Cardiac muscle cell (in vitro differentiated cells and primary cell): ENCODE data around the gene APOBEC3F. TPM values are rescaled to one million over a fixed set of nuclear protein-coding genes. Genes with fewer than 3 reads are reported as not detected.
A peak's percentile ranks its signal among the peaks of the same experiment; 100 is the strongest.
"Not testable (repeated sequence)": the region's sequence is repeated elsewhere in the genome, so short reads cannot be mapped to it uniquely, and the experiment has no call there.

ENCODE experiments used
- DNase-seq, 2 donors: peaks; one replicate each; pipeline versions ENCODE4 v3.0.0 to v3.0.0-alpha.2; 2010 to 2017; ENCODE audit warnings: low read depth in 1 of 2, low spot score in 1 of 2
- H3K27ac ChIP-seq: fragments of 200-600 bp; sonication (generic); 2 replicates; pipeline ENCODE4 v1.5.1; 2016
- H3K27me3 ChIP-seq: fragments of 200-600 bp; sonication (generic); 2 replicates; pipeline ENCODE4 v1.6.0; 2016; ENCODE audit warnings: control low read depth
- H3K36me3 ChIP-seq: fragments of 200-600 bp; sonication (generic); 2 replicates; pipeline ENCODE4 v1.5.1; 2016; ENCODE audit warnings: control low read depth
- H3K4me1 ChIP-seq: fragments of 200-600 bp; sonication (generic); 2 replicates; pipeline ENCODE4 v1.8.1; 2017; ENCODE audit warnings: low read depth, mild to moderate bottlenecking, mixed run types
- H3K4me3 ChIP-seq: fragments of 200-600 bp; sonication (generic); 2 replicates; pipeline ENCODE4 v1.5.1; 2016; ENCODE audit warnings: mild to moderate bottlenecking
- H3K9me3 ChIP-seq: fragments of 200-600 bp; sonication (generic); 2 replicates; pipeline ENCODE4 v1.5.1; 2017; ENCODE audit warnings: low read depth, mild to moderate bottlenecking, control low read depth
- polyA plus RNA-seq: library from polyadenylated mRNA; unstranded; fragments of >200 nt; fragmentation: Nextera tagmentation; extraction: Ambion mirVana; gene quantifications from 2 replicates; pipeline ENCODE4 v1.2.1, GENCODE V29; 2016
- total RNA-seq: library from RNA; depleted of rRNA; stranded (reverse); fragments of >200 nt; gene quantifications from 2 replicates; pipeline ENCODE4 v1.2.3, GENCODE V29; 2016
- TF ChIP-seq, protein P1 (sequence below): IDR thresholded peaks from 2 replicates; pipeline ENCODE4 v1.5.1; 2012; ENCODE audit warnings: low read depth, mild to moderate bottlenecking, low read length

Gene APOBEC3F
- total and polyA plus RNA-seq, 2 experiments from 2014 or later: 11.8 to 24.2 TPM

DNA sequence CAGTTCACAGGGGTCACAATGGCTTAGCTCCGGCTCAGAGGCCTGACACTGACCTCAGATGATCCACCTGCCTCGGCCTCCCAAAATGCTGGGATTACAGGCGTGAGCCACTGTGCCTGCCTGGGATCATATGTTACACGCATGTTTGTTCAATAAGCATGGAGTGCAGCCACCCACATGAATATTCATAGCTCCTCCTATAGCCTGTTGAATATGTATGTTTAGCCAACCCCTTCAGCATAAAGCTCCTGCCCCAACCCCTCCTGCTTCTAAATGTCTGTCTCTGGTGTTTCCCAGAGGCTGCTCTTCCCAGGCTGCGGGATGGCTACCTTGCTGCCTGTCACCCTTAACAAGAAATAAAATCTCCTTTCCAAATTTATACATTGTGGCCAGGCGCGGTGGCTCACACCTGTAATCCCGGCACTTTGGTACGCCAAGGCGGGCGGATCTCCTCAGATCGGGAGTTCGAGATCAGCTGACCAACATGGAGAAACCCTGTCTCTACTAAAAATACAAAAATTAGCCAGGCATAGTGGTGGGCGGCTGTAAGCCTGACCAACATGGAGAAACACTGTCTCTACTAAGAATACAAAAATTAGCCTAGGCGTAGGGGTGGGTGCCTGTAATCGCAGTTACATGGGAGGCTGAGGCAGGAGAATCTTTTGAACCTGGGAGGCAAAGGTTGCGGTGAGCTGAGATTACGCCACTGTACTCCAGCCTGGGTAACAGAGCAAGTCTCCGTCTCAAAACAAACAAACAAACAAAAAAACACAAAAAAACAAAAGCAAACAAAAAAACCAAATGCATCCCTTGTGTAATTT, 1.1 kb upstream of the APOBEC3F start:
- Histone ChIP-seq H3K36me3 (no peaks in the 10 kb centered on the region), H3K27ac (peak overlapping the region; percentile 54), H3K4me3 (peak overlapping the region; percentile 7), H3K9me3 (no peaks in the 10 kb centered on the region), H3K4me1 (peaks cover 17% of the 10 kb centered on the region), H3K27me3 (no peaks in the 10 kb centered on the region)
- TF ChIP-seq, protein P1, sequence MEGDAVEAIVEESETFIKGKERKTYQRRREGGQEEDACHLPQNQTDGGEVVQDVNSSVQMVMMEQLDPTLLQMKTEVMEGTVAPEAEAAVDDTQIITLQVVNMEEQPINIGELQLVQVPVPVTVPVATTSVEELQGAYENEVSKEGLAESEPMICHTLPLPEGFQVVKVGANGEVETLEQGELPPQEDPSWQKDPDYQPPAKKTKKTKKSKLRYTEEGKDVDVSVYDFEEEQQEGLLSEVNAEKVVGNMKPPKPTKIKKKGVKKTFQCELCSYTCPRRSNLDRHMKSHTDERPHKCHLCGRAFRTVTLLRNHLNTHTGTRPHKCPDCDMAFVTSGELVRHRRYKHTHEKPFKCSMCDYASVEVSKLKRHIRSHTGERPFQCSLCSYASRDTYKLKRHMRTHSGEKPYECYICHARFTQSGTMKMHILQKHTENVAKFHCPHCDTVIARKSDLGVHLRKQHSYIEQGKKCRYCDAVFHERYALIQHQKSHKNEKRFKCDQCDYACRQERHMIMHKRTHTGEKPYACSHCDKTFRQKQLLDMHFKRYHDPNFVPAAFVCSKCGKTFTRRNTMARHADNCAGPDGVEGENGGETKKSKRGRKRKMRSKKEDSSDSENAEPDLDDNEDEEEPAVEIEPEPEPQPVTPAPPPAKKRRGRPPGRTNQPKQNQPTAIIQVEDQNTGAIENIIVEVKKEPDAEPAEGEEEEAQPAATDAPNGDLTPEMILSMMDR: no peak
- no peak for DNase-seq

DNA sequence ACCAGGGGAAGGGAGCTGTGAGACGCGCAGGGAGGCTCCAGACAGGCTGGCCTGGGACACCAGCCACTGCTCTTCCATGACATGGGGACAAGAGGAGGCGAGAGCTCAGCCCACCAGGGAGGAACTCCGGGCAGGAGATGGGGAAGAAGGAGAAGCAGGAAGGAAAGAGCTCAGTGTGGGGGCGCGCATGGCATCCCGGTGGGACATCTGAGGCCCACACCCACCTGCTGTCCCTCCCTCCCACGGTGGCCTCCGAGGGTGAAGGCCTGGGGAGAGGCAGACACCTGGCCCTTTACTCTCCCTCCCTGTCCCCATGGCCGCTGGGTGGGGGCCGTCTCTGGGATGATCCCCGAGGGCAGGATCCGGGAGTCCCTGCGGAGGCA, 518 bp upstream of the APOBEC3F start:
- H3K36me3 ChIP-seq, DNase-seq, H3K27me3 ChIP-seq, H3K9me3 ChIP-seq: not testable (repeated sequence)
- Histone ChIP-seq H3K4me3 (peak overlapping the region; percentile 7), H3K27ac (peak overlapping the region; percentile 54), H3K4me1 (peaks cover 17% of the 10 kb centered on the region)

DNA sequence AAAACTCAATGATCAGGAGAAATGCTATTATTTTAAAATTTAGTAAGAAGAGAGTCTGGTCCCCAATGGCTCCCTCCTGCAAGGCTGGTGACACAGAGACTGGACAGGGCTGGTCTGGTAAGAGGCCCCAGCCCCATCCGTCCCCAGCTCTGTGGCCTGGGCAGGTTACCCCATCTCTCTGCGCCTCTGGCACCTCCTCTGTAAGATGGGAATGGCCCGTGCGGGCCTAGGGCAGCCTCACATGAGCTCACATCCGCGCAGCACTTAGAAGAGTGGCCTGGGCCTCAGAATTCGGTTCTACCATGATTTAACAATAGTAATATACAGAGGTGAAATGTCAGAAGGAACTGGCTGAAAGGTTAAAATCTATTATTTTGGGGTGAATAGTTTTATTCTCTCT, 1.2 kb downstream of the APOBEC3F start:
- Histone ChIP-seq H3K4me1 (peaks cover 17% of the 10 kb centered on the region), H3K27ac (peak overlapping the region; percentile 87), H3K4me3 (no peak overlapping the region), H3K27me3 (no peaks in the 10 kb centered on the region), H3K9me3 (no peaks in the 10 kb centered on the region), H3K36me3 (no peaks in the 10 kb centered on the region)
- no peak for DNase-seq
- TF ChIP-seq, protein P1: no peak

DNA sequence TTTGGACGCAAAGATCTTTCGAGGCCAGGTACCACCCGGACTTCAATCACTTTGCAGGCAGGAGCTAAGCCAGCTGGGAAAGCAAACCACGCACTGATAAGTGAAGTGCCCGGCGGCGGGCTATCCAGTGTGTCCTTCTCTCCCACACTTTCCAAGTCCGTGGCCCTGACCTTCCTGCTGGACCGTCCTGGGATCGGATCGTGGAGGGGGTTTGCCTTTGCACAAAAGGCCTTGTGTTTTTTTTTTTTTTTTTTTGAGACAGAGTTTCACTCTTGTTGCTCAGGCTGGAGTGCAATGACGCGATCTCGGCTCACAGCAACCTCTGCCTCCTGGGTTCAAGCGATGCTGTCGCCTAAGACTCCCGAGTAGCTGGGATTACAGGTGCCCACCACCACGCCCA, 2.4 kb downstream of the APOBEC3F start:
- H3K36me3 ChIP-seq, H3K4me3 ChIP-seq, H3K27me3 ChIP-seq, H3K27ac ChIP-seq, DNase-seq, H3K9me3 ChIP-seq: not testable (repeated sequence)
- H3K4me1 ChIP-seq: peaks cover 16% of the 10 kb centered on the region

DNA sequence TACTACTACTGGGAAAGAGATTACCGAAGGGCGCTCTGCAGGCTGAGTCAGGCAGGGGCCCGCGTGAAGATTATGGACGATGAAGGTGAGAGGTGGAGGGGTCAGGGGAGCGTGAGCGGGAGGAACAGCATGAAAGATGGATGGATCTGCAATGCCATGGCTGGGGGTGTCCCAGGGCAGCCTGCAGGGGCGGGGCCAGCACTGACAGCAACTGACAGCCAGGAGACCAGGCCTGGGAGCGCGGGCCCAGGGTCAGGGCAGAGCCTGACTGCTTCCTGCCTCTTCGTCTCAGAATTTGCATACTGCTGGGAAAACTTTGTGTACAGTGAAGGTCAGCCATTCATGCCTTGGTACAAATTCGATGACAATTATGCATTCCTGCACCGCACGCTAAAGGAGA, 4.5 kb downstream of the APOBEC3F start:
- not testable (repeated sequence) for H3K27ac ChIP-seq, H3K9me3 ChIP-seq, H3K27me3 ChIP-seq, H3K4me1 ChIP-seq, H3K36me3 ChIP-seq, H3K4me3 ChIP-seq, DNase-seq

DNA sequence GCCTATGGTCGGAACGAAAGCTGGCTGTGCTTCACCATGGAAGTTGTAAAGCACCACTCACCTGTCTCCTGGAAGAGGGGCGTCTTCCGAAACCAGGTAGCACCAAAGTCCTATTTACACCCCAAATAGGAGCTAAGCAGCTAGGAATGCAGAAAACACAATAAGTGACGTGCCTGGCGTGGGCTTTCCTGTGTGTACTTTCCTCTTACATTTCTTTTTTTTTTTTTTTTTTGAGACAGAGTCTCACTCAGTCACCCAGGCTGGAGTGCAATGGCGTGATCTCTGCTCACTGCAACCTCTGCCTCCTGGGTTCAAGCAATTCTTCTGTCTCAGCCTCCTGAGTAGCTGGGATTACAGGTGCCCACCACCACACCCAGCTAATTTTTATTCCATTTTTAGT, 8.8 kb downstream of the APOBEC3F start:
- H3K36me3 ChIP-seq, DNase-seq, H3K4me1 ChIP-seq, H3K4me3 ChIP-seq, H3K9me3 ChIP-seq, H3K27ac ChIP-seq, H3K27me3 ChIP-seq: not testable (repeated sequence)

DNA sequence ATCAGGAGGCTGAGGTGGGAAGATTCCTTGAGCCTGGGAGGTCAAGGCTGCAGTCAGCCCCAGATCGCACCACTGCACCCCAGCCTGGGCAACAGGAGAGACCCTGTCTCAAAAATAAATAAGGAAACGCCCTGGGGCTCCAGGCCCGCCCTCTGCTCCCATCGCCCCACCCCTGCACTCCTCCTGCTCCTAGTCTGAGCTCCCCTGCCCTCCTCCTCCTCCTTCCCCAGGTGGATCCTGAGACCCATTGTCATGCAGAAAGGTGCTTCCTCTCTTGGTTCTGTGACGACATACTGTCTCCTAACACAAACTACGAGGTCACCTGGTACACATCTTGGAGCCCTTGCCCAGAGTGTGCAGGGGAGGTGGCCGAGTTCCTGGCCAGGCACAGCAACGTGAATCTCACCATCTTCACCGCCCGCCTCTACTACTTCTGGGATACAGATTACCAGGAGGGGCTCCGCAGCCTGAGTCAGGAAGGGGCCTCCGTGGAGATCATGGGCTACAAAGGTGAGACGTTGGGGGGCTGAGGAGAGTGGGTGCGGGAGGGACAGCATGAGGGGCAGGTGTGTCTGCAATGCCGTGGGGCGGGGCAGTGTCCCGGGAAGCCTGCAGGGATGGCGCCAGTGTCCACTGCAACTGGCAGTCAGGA, 11.3 kb downstream of the APOBEC3F start:
- not testable (repeated sequence) for DNase-seq, H3K4me1 ChIP-seq, H3K36me3 ChIP-seq, H3K27ac ChIP-seq, H3K27me3 ChIP-seq, H3K4me3 ChIP-seq, H3K9me3 ChIP-seq

DNA sequence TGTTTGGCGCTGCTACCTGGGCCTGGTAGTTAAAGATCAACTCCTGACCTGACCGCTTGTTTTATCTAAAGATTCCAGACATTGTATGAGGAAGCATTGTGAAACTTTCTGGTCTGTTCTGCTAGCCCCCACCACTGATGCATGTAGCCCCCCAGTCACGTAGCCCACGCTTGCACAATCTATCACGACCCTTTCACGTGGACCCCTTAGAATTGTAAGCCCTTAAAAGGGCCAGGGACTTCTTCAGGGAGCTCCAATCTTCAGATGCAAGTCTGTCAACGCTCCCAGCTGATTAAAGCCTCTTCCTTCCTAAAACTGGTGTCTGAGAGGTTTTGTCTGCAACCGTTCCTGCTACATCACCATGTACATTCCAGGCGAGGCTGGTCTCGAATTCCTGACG, 15.0 kb downstream of the APOBEC3F start:
- DNase-seq: no peak
- no peaks in the 10 kb centered on the region for H3K27me3 ChIP-seq
- H3K9me3 ChIP-seq: no peaks in the 10 kb centered on the region
- H3K4me3 ChIP-seq: no peak overlapping the region
- no peaks in the 10 kb centered on the region for H3K36me3 ChIP-seq
- H3K27ac ChIP-seq: no peak overlapping the region
- TF ChIP-seq, protein P1: no peak
- H3K4me1 ChIP-seq: no peaks in the 10 kb centered on the region

DNA sequence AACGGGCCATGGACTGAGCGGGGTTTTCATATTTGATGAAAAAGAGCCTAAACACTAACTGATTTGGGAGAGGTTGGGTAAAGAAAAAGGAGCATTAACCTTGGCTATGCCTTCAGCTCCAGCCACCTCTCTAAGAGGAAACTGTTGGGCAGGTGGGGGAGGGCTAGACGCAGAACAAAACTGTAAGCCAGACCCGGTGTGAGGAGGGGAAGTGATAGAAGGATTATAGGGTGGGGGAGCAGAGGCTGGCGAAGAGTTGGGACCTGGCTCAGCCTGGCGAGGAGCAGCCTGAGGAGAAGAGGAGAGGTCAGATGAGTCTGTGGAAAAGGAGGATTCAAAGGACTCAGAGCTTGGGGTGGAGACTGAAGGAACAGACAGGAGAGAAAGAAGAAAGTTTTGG, 20.6 kb downstream of the APOBEC3F start:
- not testable (repeated sequence) for DNase-seq, H3K27me3 ChIP-seq, H3K36me3 ChIP-seq, H3K4me1 ChIP-seq, H3K9me3 ChIP-seq, H3K4me3 ChIP-seq, H3K27ac ChIP-seq

DNA sequence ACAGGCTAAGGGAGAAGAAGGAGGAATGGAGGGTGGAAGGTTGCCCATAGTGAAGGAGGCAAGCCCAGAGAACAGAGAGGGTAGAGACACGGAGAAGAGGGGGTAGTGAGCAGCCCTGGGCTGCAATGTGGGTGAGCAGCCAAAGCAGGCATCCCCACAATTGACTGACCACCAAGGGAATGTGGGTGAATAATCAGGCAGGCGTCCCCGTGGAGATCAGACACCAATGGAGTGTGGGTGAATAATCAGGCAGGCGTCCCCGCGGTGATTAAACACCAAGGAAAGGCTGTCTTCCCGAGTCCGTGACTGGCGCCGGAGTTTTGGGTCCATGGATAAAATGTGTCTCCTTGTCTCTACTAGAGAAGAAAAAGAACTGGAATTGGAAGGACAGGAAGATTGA, 21.3 kb downstream of the APOBEC3F start:
- H3K9me3 ChIP-seq, H3K27me3 ChIP-seq, DNase-seq, H3K27ac ChIP-seq, H3K36me3 ChIP-seq, H3K4me3 ChIP-seq, H3K4me1 ChIP-seq: not testable (repeated sequence)

DNA sequence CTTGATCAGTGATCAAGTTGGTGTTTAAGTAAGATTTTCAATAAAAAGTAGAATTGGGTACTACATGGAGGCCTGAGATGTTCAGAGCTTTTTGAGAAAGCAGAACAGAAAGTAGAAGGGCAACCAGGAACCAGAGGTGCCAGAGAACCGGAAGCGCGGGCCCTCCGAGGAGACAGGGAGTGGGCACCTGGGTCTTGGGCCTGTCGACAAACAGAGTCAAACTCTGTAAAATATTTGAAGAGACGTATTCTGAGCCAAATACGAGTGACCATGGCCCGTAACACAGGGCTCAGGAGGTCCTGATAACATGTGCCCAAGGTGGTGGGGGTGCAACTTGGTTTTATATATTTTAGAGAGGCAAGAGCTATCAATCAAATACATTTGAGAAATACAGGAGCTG, 23.2 kb downstream of the APOBEC3F start:
- not testable (repeated sequence) for H3K36me3 ChIP-seq, H3K27me3 ChIP-seq, H3K4me3 ChIP-seq, DNase-seq, H3K27ac ChIP-seq, H3K9me3 ChIP-seq
- H3K4me1 ChIP-seq: peaks cover 12% of the 10 kb centered on the region
